Cortex of kidney (tissue), 1 donor: Measurements from ENCODE around the gene GPRIN2.

Experiments used
- DNase-seq: peaks from one replicate; lab custom pipeline; 2025; lab: John Stamatoyannopoulos, UW

GPRIN2 gene

GRCh38 chr10:46549171-46550075, 7.0 kb downstream of the GPRIN2 start:
- no peak for DNase-seq

DNA sequence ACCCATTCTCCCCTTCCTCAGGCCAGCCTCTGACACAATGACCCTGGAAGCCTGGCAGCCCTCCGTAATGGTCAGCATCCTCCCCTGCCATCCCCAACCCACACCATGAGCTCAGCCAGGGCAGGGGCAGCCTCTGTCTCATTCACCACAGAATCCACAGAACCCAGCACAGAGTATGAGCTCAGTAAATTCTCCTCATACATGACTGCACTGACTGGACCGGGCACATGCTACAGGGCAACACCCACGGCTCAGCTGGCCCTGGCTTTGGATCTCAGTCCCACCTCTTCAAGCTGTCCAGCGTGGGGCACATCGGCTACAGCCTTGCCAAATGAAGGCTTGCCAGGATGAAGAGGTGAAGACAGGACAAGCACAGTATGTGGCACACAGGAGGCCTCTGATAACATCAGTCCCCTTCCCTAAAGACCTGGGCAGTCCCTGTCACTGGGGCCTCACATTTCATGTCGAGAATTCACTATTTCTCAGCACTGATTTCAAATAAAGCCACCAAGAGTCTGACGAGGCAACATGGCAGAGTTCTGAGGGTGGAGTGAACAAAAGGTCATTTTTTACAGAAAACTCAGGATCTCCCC, 7.9 kb downstream of the GPRIN2 start:
- DNase-seq = no peak

GRCh38 chr10:46547541-46548497, 8.6 kb downstream of the GPRIN2 start:
- DNase-seq = no peak

- no peak for DNase-seq
These were observed 9.6 kb downstream of the GPRIN2 start for GRCh38 chr10:46546591-46547540.

DNA sequence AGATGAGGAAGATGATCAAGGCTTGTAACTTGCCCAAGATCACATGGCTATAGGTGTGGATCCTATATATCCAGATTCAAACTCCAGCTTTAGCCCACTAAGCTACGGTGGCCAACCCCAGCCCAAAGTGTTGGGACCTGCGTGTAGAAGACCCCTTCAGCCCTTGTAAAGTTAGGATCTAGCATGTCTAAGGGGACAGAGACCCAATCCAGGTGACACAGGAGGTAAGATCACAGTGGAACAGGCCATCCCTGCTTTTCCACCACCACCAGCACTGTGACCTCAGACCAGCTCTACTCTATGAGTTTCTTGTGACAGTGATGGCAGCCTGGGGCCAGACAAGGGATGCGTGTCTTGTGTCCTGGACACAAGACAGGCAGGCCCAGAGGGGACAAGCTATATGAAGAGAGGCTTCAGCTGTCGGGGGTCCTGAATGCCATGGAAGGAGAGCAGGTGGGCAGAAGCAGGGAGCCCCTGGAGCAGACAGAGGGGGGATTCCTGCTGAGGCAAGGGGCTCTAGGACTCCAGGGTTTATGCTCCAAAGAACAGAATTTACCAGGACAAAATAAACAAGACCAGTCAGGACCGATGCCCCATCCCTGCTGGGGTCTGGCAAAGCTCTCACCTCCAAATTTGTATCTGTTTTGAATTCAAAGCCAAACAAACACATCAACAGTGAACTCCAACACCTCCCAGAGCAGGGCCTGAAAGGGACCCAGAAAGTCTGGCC, 10.4 kb downstream of the GPRIN2 start:
- DNase-seq = no peak

DNA sequence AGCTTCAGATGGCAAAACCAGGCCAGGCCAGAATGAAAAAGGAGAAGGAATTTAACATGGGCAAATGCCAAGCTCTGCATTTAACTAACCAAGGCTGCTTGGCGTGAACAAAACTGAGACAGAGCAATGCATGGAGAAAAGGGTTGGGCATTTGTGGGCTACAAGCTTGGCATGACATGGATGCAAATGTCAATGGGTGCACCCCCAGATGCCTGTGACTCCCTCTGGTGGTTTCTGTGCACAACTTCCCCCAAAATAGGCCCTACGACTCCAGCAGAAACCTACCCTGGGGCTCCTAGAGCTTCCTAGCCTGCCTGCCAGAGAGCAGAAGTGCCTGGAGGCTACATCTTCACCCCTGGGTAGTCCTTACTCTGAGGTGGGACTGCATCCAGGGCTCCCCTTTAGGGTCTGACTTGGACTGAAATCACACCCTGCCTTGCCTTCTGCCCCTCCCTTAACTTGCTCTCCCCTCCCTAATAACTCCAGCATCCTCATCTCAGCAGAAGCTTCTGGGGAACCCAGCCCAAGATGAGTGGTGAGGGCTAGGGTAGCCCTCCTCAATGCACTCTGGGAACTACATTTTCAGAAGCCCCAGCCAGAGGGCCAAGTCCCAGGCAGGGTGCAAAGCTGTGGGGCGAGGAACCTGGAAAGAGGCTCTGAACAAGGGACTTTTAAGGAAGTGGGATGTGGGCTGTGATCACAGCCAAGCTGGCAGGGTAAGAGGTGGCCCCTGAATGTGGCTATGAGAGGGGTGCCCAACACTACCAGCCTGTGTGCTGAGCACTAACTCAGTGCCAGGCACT, 11.3 kb downstream of the GPRIN2 start:
- no peak for DNase-seq

DNA sequence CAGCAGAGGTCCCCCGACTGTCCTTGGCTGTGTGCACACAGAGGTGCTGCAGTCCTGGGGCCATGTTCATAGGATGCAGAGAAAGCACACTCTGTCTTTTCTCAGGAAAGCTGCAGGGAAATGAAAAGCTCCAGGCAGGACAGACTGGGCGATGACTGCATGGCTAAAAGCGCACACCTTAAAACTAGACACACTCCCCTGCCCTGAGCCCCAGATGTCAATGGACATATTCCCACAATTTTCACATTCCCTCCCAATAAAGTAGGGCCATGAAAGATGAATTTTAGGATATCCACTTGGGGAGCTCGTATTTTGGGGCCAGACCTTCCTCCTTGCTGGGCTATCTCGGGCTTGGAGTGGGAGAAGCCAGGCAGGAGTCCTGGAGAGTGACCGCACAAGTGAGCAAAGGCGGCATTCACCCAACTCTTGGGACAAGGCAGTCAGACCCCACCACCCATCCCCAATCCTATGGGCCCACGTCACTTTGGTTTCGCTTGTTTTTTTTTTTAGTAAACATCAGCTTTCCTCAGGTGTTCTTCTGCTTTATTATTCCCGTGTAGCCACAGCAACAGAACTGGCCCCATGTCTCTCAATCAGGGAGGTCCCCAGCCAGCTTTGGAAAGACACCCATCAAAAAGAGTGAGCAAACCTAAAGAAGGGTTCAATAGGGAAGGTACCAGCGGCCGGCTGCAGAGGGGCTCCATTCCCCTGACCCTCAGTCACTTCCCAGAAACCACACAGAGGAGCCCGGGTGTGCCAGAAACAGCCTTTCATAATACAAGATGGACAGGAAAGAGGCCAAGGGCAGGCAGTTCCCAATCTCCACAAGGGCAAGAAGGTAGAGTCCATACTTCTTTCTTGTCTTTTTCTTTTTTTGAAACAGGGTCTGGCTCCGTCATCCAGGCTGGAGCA, 12.7 kb downstream of the GPRIN2 start:
- no peak for DNase-seq

DNA sequence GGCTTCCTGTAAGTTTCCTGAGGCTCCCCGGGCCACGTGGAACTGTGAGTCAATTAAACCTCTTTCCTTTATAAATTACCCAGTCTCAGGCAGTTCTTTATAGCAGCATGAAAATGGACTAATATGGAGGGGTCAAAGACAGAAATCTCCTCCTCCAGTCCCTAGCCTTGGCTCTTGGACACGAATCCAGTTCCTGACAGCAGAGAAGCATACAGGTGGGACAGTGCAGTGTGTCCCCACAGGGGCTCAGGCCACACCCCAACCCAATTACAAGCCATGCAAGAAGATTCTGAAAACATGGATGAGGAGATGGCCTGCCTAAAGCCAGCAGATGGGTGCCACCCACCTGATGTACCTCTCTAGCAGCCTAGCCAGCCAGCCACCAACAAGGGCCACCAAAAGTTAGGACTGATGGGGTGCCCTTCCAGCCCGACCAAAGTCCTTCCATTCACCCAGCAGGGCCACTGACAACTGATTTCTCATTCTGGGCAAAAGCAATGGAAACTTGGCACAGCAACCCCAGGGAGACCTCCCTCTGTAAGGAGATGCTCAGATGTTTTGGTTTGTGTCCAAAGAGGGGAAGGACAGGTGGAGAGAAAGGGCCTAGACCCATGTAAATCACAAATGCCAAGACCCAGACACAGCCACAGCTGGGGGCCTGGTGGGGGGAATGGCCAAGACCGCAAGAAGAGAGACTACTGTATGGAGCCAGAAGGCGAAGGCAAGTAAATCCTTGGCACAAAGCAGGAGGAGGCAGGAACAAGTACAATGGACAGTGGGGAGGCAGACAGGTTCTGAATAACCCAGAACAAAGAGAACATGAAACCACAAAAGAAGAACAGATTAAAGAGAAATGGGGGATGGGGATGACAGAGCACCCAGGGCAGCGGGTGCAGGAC, 13.6 kb downstream of the GPRIN2 start:
- DNase-seq = no peak

DNA sequence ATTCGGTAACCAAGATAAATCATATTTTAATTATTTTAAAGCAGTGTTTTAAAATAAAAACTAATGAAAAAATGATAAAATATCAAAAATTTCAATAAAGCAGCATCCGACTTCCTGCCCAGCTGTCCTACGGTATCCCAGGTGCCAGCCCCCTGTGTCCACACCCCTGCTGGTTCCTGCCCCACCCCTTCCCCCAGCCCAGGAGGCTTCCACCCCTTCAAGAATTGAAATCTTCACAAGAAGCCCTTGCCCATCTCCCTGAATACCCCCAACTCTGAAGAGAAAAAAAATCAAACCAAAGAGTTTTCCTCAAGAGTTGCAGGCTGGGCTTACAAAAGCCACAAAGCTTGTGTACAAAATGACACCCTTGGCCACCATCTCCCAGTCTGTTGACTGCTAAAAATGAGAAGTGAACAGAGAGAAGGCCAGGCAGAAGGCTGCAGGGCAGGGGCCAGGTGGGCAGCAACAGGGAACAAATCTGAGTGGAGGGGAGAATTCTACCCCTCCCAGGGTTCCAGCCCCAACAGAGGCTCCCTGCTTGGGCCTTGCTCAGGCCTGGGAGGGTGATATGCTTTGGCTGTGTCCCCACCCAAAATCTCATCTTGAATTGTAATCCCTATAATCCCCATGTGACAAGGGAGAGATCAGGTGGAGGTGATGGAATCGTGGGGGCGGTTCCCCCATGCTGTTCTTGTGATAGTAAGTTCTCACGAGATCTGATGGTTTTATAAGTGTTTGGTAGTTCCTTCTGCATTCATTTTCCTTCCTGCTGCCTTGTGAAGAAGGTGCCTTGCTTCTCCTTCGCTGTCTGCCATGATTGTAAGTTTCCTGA, 14.5 kb downstream of the GPRIN2 start:
- no peak for DNase-seq

GRCh38 chr10:46541017-46541661, 15.3 kb downstream of the GPRIN2 start:
- no peak for DNase-seq

- no peak for DNase-seq
These were observed 15.9 kb downstream of the GPRIN2 start for GRCh38 chr10:46540412-46541016.

GRCh38 chr10:46539596-46540411, 16.7 kb downstream of the GPRIN2 start:
- no peak for DNase-seq

GRCh38 chr10:46538717-46539426, 17.6 kb downstream of the GPRIN2 start:
- no peak for DNase-seq

DNA sequence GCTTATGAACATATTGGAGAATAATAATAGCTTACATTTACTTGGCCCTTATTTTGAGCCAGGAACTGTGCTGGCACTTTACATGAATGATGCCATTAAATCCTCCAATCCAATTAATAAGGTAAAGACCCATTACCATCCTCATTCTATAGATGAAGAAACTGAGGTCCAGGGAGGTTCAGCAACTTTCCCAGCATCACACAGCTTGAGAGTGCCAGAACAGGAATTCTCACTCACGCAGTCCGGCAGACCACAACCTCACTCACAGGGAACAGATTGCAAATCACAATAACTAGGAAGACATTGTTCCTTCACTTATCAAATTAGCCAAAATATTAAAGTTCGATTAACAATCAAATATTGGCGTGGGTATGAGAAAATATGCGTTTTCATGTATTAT, 18.3 kb downstream of the GPRIN2 start:
- no peak for DNase-seq
